ENCODE results near the gene TNFRSF18. TPM values are rescaled to one million over a fixed set of nuclear protein-coding genes. Genes with fewer than 3 reads are reported as not detected.

The TNFRSF18 gene
- polyA plus RNA-seq, 1 experiment: 0.40 TPM

GRCh38 chr1:1183221-1183747, 23.1 kb downstream of the TNFRSF18 start:
- ChIA-PET CTCF (interaction anchor here (1.5 kb wide), 1 partner anchor 21 kb away, joined by 3 read pairs; no protein-coding TSS in a partner anchor), POLR2A (no interaction called here)
- Histone ChIP-seq H3K36me3 (ENCODE audit: control insufficient read depth, insufficient read depth, low read length) (no peaks in the 10 kb centered on the region), H3K27me3 (ENCODE audit: control insufficient read depth, insufficient read depth, low read length) (no peaks in the 10 kb centered on the region), H3K4me3 (ENCODE audit: low read depth, low read length) (no peak overlapping the region)
- no peak for DNase-seq (ENCODE audit: low read depth)
- TF ChIP-seq CTCF (IDR thresholded peaks at IDR 0.05; ENCODE audit: insufficient read depth, low read depth, low read length): no peak

- no peak for TF ChIP-seq CTCF (IDR thresholded peaks at IDR 0.05; ENCODE audit: insufficient read depth, low read depth, low read length)
- POLR2A ChIA-PET: no interaction called here
- no peak for DNase-seq (ENCODE audit: low read depth)
- no peaks in the 10 kb centered on the region; the same call in 1 of the 2 replicates for H3K27me3 ChIP-seq (ENCODE audit: control insufficient read depth, insufficient read depth, low read length)
- CTCF ChIA-PET: interaction anchor here (1.2 to 1.5 kb wide), 2 partner anchors 8 to 21 kb away, joined by 3 read pairs; no protein-coding TSS in a partner anchor
- no peak overlapping the region for H3K4me3 ChIP-seq (ENCODE audit: low read depth, low read length)
- H3K36me3 ChIP-seq (ENCODE audit: control insufficient read depth, insufficient read depth, low read length): no peaks in the 10 kb centered on the region
These were observed 23.7 kb downstream of the TNFRSF18 start for GRCh38 chr1:1182491-1183220.

- no peak overlapping the region for H3K4me3 ChIP-seq (ENCODE audit: low read depth, low read length)
- POLR2A ChIA-PET: no interaction called here
- H3K36me3 ChIP-seq (ENCODE audit: control insufficient read depth, insufficient read depth, low read length): no peaks in the 10 kb centered on the region
- CTCF ChIA-PET: interaction anchor here (1.2 kb wide), 1 partner anchor 8 kb away, joined by 3 read pairs; no protein-coding TSS in a partner anchor
- H3K27me3 ChIP-seq (ENCODE audit: control insufficient read depth, insufficient read depth, low read length): no peaks in the 10 kb centered on the region; the same call in 1 of the 2 replicates
- no peak for DNase-seq (ENCODE audit: low read depth)
- no peak for TF ChIP-seq CTCF (IDR thresholded peaks at IDR 0.05; ENCODE audit: insufficient read depth, low read depth, low read length)
These were observed 24.4 kb downstream of the TNFRSF18 start for GRCh38 chr1:1181938-1182410.

GRCh38 chr1:1181129-1181937, 25.1 kb downstream of the TNFRSF18 start:
- Histone ChIP-seq H3K36me3 (ENCODE audit: control insufficient read depth, insufficient read depth, low read length) (no peaks in the 10 kb centered on the region), H3K4me3 (ENCODE audit: low read depth, low read length) (no peak overlapping the region), H3K27me3 (ENCODE audit: control insufficient read depth, insufficient read depth, low read length) (peaks cover 2% of the 10 kb centered on the region; the same call in 1 of the 2 replicates)
- ChIA-PET CTCF (interaction anchor here (1.2 kb wide), 1 partner anchor 9 kb away, joined by 3 read pairs; no protein-coding TSS in a partner anchor), POLR2A (no interaction called here)
- TF ChIP-seq CTCF (IDR thresholded peaks at IDR 0.05; ENCODE audit: insufficient read depth, low read depth, low read length): no peak
- no peak for DNase-seq (ENCODE audit: low read depth)
